ENCODE data around the gene HERC4.
"Not testable (repeated sequence)": the region's sequence is repeated elsewhere in the genome, so short reads cannot be mapped to it uniquely, and the experiment has no call there.

The HERC4 gene

GRCh38 chr10:68083953-68084352 lies 8.9 kb upstream of the HERC4 start:
- TF ChIP-seq CTCF (IDR thresholded peaks at IDR 0.05; ENCODE audit: low read depth, low read length) = no peak
- no peak for DNase-seq (ENCODE audit: extremely low read depth, low read depth)

- peak; percentile 51 for TF ChIP-seq CTCF (IDR thresholded peaks at IDR 0.05; ENCODE audit: low read depth, low read length)
- DNase-seq (ENCODE audit: extremely low read depth, low read depth) = no peak
Measured at GRCh38 chr10:68082872-68083271, 7.8 kb upstream of the HERC4 start.

GRCh38 chr10:68081916-68082315 lies 6.8 kb upstream of the HERC4 start:
- no peak for DNase-seq (ENCODE audit: extremely low read depth, low read depth)
- TF ChIP-seq CTCF (IDR thresholded peaks at IDR 0.05; ENCODE audit: low read depth, low read length) = no peak

- DNase-seq (ENCODE audit: extremely low read depth, low read depth) = no peak
- TF ChIP-seq CTCF (IDR thresholded peaks at IDR 0.05; ENCODE audit: low read depth, low read length) = no peak
Measured at GRCh38 chr10:68080853-68081431, 5.9 kb upstream of the HERC4 start.

GRCh38 chr10:68079434-68079833 lies 4.4 kb upstream of the HERC4 start:
- no peak for DNase-seq (ENCODE audit: extremely low read depth, low read depth)
- TF ChIP-seq CTCF (IDR thresholded peaks at IDR 0.05; ENCODE audit: low read depth, low read length) = no peak

GRCh38 chr10:68077026-68077425 lies 1.9 kb upstream of the HERC4 start:
- DNase-seq (ENCODE audit: extremely low read depth, low read depth) = no peak
- TF ChIP-seq CTCF (IDR thresholded peaks at IDR 0.05; ENCODE audit: low read depth, low read length) = no peak

GRCh38 chr10:68076081-68076480 lies 998 bp upstream of the HERC4 start:
- DNase-seq (ENCODE audit: extremely low read depth, low read depth) = not testable (repeated sequence)

GRCh38 chr10:68075550-68076004 lies 494 bp upstream of the HERC4 start:
- no peak for DNase-seq (ENCODE audit: extremely low read depth, low read depth)
- TF ChIP-seq CTCF (IDR thresholded peaks at IDR 0.05; ENCODE audit: low read depth, low read length) = no peak

Measured in AG09319 (cell line).